Bronchial epithelial cell (primary cell): ENCODE measurements around the gene ERVK3-1. TPM values are rescaled to one million over a fixed set of nuclear protein-coding genes. Genes with fewer than 3 reads are reported as not detected.

Experiments
- DNase-seq: peaks from one replicate; pipeline ENCODE4 v3.0.0-alpha.2; 2010; ENCODE audit warnings: low read depth
- FAIRE-seq: peaks from 2 replicates; lab custom pipeline; 2011; peaks lifted over from hg19 to GRCh38; lab: Jason Lieb, UNC
- H3K27me3 ChIP-seq: 2 replicates; pipeline ENCODE4 v1.5.1; 2011; ENCODE audit warnings: low read length; ENCODE audit not compliant: control insufficient read depth, insufficient read depth
- H3K36me3 ChIP-seq: 2 replicates; pipeline ENCODE4 v1.5.1; 2011; ENCODE audit warnings: low read length; ENCODE audit not compliant: control insufficient read depth, insufficient read depth
- H3K4me3 ChIP-seq: 2 replicates; pipeline ENCODE4 v1.5.1; 2011; ENCODE audit warnings: mild to moderate bottlenecking, low read depth, low read length, control low read depth
- CTCF ChIP-seq: IDR thresholded peaks from 2 replicates; pipeline ENCODE4 v1.5.1; 2011; ENCODE audit warnings: mild to moderate bottlenecking, moderate library complexity, low read length, control low read depth, inconsistent platforms; ENCODE audit not compliant: insufficient read depth, severe bottlenecking
- total RNA-seq: library from RNA; depleted of rRNA; stranded (reverse); fragments of >200 nt; gene quantifications from 2 replicates; pipeline ENCODE4 v1.2.1, GENCODE V29; 2014

The ERVK3-1 gene
- total RNA-seq, 1 donor from 2014 or later: 59.2 TPM

GRCh38 chr19:58291943-58292342, 13.2 kb upstream of the ERVK3-1 start:
- FAIRE-seq (no peak), DNase-seq (no peak)
- Histone ChIP-seq H3K4me3 (no peak overlapping the region), H3K27me3 (no peaks in the 10 kb centered on the region), H3K36me3 (peaks cover 33% of the 10 kb centered on the region)
- no peak for TF ChIP-seq CTCF

- Histone ChIP-seq H3K36me3 (peaks cover 25% of the 10 kb centered on the region), H3K4me3 (no peak overlapping the region), H3K27me3 (no peaks in the 10 kb centered on the region)
- no peak for TF ChIP-seq CTCF
- FAIRE-seq (no peak), DNase-seq (no peak)
Observed at GRCh38 chr19:58294743-58295374, 10.3 kb upstream of the ERVK3-1 start.

DNA sequence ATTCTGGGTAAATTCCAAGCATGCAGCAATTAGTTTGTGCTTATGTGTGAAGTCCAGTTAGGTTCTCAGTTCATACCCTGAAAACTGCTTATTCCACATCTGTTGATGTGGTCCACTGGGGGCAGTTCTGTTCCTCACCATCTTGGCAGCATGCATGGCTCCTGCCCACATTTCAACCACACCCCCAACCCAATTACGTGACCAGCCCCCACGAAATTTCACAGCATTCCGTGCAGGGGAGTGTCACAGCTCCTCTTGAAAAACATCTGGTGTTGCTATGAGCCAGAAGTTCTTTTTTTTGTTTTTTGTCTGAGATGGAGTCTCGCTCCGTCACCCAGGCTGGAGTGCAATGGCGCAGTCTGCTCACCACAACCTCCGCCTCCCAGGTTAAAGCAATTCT, 9.1 kb upstream of the ERVK3-1 start:
- no peak for FAIRE-seq
- Histone ChIP-seq H3K36me3 (peaks cover 26% of the 10 kb centered on the region), H3K27me3 (no peaks in the 10 kb centered on the region), H3K4me3 (no peak overlapping the region)
- no peak for DNase-seq
- no peak for TF ChIP-seq CTCF

GRCh38 chr19:58300620-58301019, 4.6 kb upstream of the ERVK3-1 start:
- DNase-seq (no peak), FAIRE-seq (no peak)
- no peaks in the 10 kb centered on the region for H3K27me3 ChIP-seq
- TF ChIP-seq CTCF: no peak
- peaks cover 4% of the 10 kb centered on the region for H3K36me3 ChIP-seq
- no peak overlapping the region for H3K4me3 ChIP-seq

DNA sequence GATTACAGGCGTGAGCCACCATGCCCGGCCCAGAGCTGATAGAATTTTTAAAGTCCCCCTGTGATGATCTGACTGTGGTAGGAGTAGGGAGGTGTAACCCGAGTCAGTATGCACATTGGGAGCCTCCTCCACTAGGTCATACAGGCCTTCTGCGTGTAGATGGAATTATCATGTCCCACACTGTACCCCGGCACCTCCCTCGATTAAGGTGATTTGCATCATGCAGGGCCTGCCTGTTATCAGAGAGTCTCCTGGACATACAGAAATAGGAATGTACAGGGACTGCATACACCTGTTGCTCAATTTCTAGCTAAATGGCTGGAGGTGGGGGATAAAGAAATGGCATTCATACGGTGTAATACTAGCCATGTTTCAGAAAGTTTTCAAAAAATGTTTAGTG, 922 bp upstream of the ERVK3-1 start:
- H3K36me3 ChIP-seq: peaks cover 4% of the 10 kb centered on the region

More for the DNA sequence above, 922 bp upstream of the ERVK3-1 start:
- FAIRE-seq (no peak), DNase-seq (no peak)
- Histone ChIP-seq H3K4me3 (no peak overlapping the region), H3K27me3 (no peaks in the 10 kb centered on the region)
- TF ChIP-seq CTCF: no peak
